Thymus (tissue), 11 donors: ENCODE measurements around the gene BOC. TPM values are rescaled to one million over a fixed set of nuclear protein-coding genes. Genes with fewer than 3 reads are reported as not detected.

Source experiments
- DNase-seq, 9 donors: peaks; one replicate each; pipeline ENCODE4 v3.0.0-alpha.2; 2013; ENCODE audit warnings: low spot score in 9 of 9, low read depth in 6 of 9, missing footprints in 1 of 9
- H3K27ac ChIP-seq, 2 donors: one replicate each; pipeline ENCODE4 v1.5.1; 2013; ENCODE audit warnings: control low read depth in 1 of 2, low read depth in 1 of 2, low read length in 1 of 2, mild to moderate bottlenecking in 1 of 2, moderate library complexity in 1 of 2
- H3K27me3 ChIP-seq, 2 donors: one replicate each; pipeline ENCODE4 v1.5.1; 2013; ENCODE audit warnings: low read length in 1 of 2; ENCODE audit not compliant: control insufficient read depth in 2 of 2, insufficient read depth in 1 of 2
- H3K36me3 ChIP-seq, 2 donors: one replicate each; pipeline ENCODE4 v1.5.1; 2013; ENCODE audit warnings: low read length in 1 of 2, mild to moderate bottlenecking in 1 of 2, moderate library complexity in 1 of 2; ENCODE audit not compliant: control insufficient read depth in 2 of 2, insufficient read depth in 2 of 2
- H3K4me1 ChIP-seq, 2 donors: one replicate each; pipeline ENCODE4 v1.5.1; 2013; ENCODE audit warnings: low read length in 2 of 2; ENCODE audit not compliant: control insufficient read depth in 2 of 2, insufficient read depth in 2 of 2
- H3K4me3 ChIP-seq, 2 donors: one replicate each; pipeline ENCODE4 v1.5.1; 2013; ENCODE audit warnings: low read length in 2 of 2, control low read depth in 1 of 2, mild to moderate bottlenecking in 1 of 2
- H3K9me3 ChIP-seq, 2 donors: one replicate each; pipeline ENCODE4 v1.5.1; 2013; ENCODE audit warnings: low read length in 1 of 2, mild to moderate bottlenecking in 1 of 2; ENCODE audit not compliant: control insufficient read depth in 2 of 2, insufficient read depth in 1 of 2
- WGBS: extraction: QIAGEN DNeasy Blood & Tissue Kit; methylation state at CpG from one replicate; pipeline ENCODE4 v1.1.7; 2013; 5-methylcytosine and 5-hydroxymethylcytosine counted together
- polyA plus RNA-seq: library from polyadenylated mRNA; stranded (reverse); fragments of 200-250 nt; gene quantifications from one replicate; pipeline ENCODE4 v1.2.3, GENCODE V29; 2013
- total RNA-seq: library from RNA; stranded (reverse); fragments of 120-200 nt; gene quantifications from one replicate; pipeline ENCODE4 v1.2.4, GENCODE V29; 2013
- donor health status: healthy.

Gene BOC
- total and polyA plus RNA-seq, 2 donors: 5.5 to 5.7 TPM

DNA sequence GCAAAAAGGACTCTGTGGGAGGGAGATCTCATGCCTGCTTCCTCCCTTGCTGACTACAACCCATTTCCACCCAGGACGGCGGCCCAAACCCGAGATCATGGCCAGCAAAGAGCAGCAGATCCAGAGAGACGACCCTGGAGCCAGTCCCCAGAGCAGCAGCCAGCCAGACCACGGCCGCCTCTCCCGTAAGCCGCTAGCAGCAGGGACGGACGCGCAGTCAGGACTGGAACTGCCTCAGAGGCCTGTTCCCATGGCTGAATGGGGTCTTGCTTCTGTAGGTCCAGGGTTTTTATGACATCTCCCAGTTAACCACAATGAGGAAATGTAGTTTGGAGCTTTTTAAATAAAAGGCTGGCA, 67.2 kb downstream of the BOC start:
- H3K36me3 ChIP-seq: no peaks in the 10 kb centered on the region
- 96% methylated on average over 11 of the region's 11 CpGs for WGBS
- no peaks in the 10 kb centered on the region for H3K9me3 ChIP-seq
- peaks cover 0 to 20% of the 10 kb centered on the region in 2 donors for H3K4me1 ChIP-seq
- no peak for DNase-seq
- H3K27ac ChIP-seq: no peak overlapping the region
- H3K4me3 ChIP-seq: no peak overlapping the region
- H3K27me3 ChIP-seq: no peaks in the 10 kb centered on the region

DNA sequence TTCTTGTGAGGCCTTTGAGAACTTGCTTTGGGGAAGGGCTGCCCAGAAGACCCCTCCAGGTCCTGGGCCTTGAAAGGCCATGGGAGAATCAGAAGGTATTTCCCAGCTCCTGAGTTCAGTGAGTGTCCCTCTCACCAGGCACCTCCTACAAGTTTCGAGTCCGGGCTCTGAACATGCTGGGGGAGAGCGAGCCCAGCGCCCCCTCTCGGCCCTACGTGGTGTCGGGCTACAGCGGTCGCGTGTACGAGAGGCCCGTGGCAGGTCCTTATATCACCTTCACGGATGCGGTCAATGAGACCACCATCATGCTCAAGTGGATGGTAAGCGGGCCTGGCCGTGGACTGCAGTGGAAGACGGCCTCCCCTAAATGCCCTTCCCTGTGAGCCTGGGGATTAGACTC, 68.3 kb downstream of the BOC start:
- no peaks in the 10 kb centered on the region for H3K9me3 ChIP-seq
- H3K4me1 ChIP-seq: peaks cover 0 to 20% of the 10 kb centered on the region in 2 donors
- no peak for DNase-seq
- H3K36me3 ChIP-seq: no peaks in the 10 kb centered on the region
- no peak overlapping the region for H3K4me3 ChIP-seq
- no peak overlapping the region for H3K27ac ChIP-seq
- WGBS: 98% methylated on average over 17 of the region's 17 CpGs
- no peaks in the 10 kb centered on the region for H3K27me3 ChIP-seq

DNA sequence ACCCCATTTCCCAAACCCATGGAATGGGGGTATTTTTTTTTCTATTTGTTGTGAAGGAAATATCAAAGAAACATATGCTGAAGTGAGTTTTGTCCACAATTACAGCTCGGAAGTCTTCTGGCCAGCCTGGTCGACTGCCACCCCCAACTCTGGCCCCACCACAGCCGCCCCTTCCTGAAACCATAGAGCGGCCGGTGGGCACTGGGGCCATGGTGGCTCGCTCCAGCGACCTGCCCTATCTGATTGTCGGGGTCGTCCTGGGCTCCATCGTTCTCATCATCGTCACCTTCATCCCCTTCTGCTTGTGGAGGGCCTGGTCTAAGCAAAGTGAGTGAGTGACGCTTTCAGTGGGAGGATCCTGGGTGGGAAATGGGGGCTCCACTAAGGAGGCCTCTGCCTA, 71.9 kb downstream of the BOC start:
- H3K4me1 ChIP-seq: no peaks in the 10 kb centered on the region
- no peaks in the 10 kb centered on the region for H3K9me3 ChIP-seq
- H3K36me3 ChIP-seq: no peaks in the 10 kb centered on the region
- no peak overlapping the region for H3K4me3 ChIP-seq
- no peaks in the 10 kb centered on the region for H3K27me3 ChIP-seq
- DNase-seq: no peak
- no peak overlapping the region for H3K27ac ChIP-seq
- 97% methylated on average over 12 of the region's 12 CpGs for WGBS

- no peaks in the 10 kb centered on the region for H3K4me1 ChIP-seq
- no peaks in the 10 kb centered on the region for H3K27me3 ChIP-seq
- no peak overlapping the region for H3K27ac ChIP-seq
- no peak for DNase-seq
- H3K4me3 ChIP-seq: no peak overlapping the region
- H3K36me3 ChIP-seq: no peaks in the 10 kb centered on the region
- WGBS: 93% methylated on average over 12 of the region's 12 CpGs
- H3K9me3 ChIP-seq: no peaks in the 10 kb centered on the region
These were observed 73.2 kb downstream of the BOC start for GRCh38 chr3:113284453-113285050.

- DNase-seq: no peak
- WGBS: 96% methylated on average over 8 of the region's 8 CpGs
- Histone ChIP-seq H3K27ac (no peak overlapping the region), H3K4me3 (no peak overlapping the region), H3K36me3 (no peaks in the 10 kb centered on the region), H3K9me3 (no peaks in the 10 kb centered on the region), H3K27me3 (no peaks in the 10 kb centered on the region), H3K4me1 (no peaks in the 10 kb centered on the region)
These were observed 73.9 kb downstream of the BOC start for GRCh38 chr3:113285226-113285625.

- Histone ChIP-seq H3K36me3 (no peaks in the 10 kb centered on the region), H3K27me3 (no peaks in the 10 kb centered on the region), H3K9me3 (no peaks in the 10 kb centered on the region), H3K4me3 (no peak overlapping the region), H3K4me1 (no peaks in the 10 kb centered on the region), H3K27ac (no peak overlapping the region)
- DNase-seq: no peak
- WGBS: 96% methylated on average over 3 of the region's 3 CpGs
These were observed 74.4 kb downstream of the BOC start for GRCh38 chr3:113285741-113286140.

- Histone ChIP-seq H3K4me1 (no peaks in the 10 kb centered on the region), H3K27me3 (no peaks in the 10 kb centered on the region), H3K4me3 (no peak overlapping the region), H3K27ac (no peak overlapping the region), H3K9me3 (no peaks in the 10 kb centered on the region), H3K36me3 (no peaks in the 10 kb centered on the region)
- WGBS: 95% methylated on average over 6 of the region's 6 CpGs
- DNase-seq: no peak
These were observed 75.2 kb downstream of the BOC start for GRCh38 chr3:113286524-113286923.

DNA sequence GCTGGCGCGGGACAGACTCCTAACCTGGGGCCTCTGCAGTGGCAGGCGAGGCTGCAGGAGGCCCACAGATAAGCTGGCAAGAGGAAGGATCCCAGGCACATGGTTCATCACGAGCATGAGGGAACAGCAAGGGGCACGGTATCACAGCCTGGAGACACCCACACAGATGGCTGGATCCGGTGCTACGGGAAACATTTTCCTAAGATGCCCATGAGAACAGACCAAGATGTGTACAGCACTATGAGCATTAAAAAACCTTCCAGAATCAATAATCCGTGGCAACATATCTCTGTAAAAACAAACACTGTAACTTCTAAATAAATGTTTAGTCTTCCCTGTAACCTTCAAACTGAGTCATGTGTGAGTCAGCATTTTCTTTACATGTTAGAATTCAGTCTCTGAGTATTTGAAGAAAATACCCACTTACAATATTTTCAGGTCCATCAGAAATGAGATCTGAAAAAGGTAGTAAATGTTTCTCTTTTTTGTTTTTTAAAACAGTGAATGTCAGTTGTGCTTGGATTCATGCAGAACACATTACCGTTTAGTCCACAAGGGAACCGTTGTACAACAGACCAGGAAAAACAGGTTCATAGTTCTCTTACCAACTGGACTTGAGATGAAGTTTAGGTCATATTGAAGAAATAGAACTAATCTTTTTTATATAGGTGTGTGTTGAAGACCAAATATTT, 75.9 kb downstream of the BOC start:
- no peaks in the 10 kb centered on the region for H3K27me3 ChIP-seq
- H3K4me3 ChIP-seq: no peak overlapping the region
- 89% methylated on average over 10 of the region's 10 CpGs for WGBS
- H3K9me3 ChIP-seq: no peaks in the 10 kb centered on the region
- H3K36me3 ChIP-seq: no peaks in the 10 kb centered on the region
- no peak overlapping the region for H3K27ac ChIP-seq
- DNase-seq: no peak
- no peaks in the 10 kb centered on the region for H3K4me1 ChIP-seq

GRCh38 chr3:113287803-113288648, 76.7 kb downstream of the BOC start:
- DNase-seq: peak in 8 of 9 donors; percentile 22 to 73 (median 52)
- H3K36me3 ChIP-seq: no peaks in the 10 kb centered on the region
- H3K4me1 ChIP-seq: no peaks in the 10 kb centered on the region
- H3K9me3 ChIP-seq: no peaks in the 10 kb centered on the region
- no peak overlapping the region for H3K27ac ChIP-seq
- no peaks in the 10 kb centered on the region for H3K27me3 ChIP-seq
- WGBS: 64% methylated on average over 5 of the region's 5 CpGs
- no peak overlapping the region for H3K4me3 ChIP-seq
